IPS-20b (cell line): ENCODE results near the gene PLCL1.

Experiments used
- H3K27ac ChIP-seq: one replicate; pipeline ENCODE4 v1.5.1; 2013; ENCODE audit warnings: low read length
- H3K27me3 ChIP-seq: 2 replicates; pipeline ENCODE4 v1.6.1; 2013; ENCODE audit warnings: mild to moderate bottlenecking, low read length, inconsistent platforms; ENCODE audit not compliant: insufficient read depth
- H3K36me3 ChIP-seq: 2 replicates; pipeline ENCODE4 v1.6.1; 2013; ENCODE audit warnings: low read depth, mild to moderate bottlenecking, inconsistent platforms, low read length, moderate library complexity; ENCODE audit not compliant: insufficient read depth
- H3K4me1 ChIP-seq: 2 replicates; pipeline ENCODE4 v1.6.1; 2013; ENCODE audit warnings: mild to moderate bottlenecking, control low read depth, inconsistent platforms, low read length, moderate library complexity; ENCODE audit not compliant: insufficient read depth
- H3K4me3 ChIP-seq: 2 replicates; pipeline ENCODE4 v1.5.1; 2013; ENCODE audit warnings: mild to moderate bottlenecking, low read length, inconsistent platforms
- H3K9ac ChIP-seq: 2 replicates; pipeline ENCODE4 v1.6.1; 2013; ENCODE audit warnings: low read depth, mild to moderate bottlenecking, inconsistent platforms, low read length, moderate library complexity
- H3K9me3 ChIP-seq: 2 replicates; pipeline ENCODE4 v1.6.1; 2013; ENCODE audit warnings: mild to moderate bottlenecking, low read depth, low read length, inconsistent platforms; ENCODE audit not compliant: insufficient read depth

Gene PLCL1

DNA sequence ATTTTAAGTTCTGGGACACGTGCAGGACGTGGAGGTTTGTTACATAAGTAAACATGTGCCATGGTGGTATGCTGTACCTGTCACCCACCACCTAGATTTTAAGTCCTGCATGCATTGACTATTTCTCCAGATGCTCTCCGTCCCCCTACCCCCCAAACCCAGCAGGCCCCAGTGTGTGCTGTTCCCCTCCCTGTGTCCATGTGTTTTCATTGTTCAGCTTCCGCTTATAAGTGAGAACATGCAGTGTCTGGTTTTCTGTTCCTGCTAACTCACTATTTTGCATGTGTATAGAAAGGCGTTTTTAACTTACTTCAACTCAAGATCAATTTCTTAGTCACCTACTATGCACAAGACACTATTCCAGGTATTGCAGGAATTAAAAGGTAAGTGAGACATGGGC lies 128.0 kb downstream of the PLCL1 start:
- H3K27me3 ChIP-seq: no peaks in the 10 kb centered on the region
- no peaks in the 10 kb centered on the region for H3K4me1 ChIP-seq
- H3K9ac ChIP-seq: no peak overlapping the region
- H3K9me3 ChIP-seq: no peaks in the 10 kb centered on the region
- H3K4me3 ChIP-seq: no peak overlapping the region
- H3K27ac ChIP-seq: no peak overlapping the region
- H3K36me3 ChIP-seq: no peaks in the 10 kb centered on the region

DNA sequence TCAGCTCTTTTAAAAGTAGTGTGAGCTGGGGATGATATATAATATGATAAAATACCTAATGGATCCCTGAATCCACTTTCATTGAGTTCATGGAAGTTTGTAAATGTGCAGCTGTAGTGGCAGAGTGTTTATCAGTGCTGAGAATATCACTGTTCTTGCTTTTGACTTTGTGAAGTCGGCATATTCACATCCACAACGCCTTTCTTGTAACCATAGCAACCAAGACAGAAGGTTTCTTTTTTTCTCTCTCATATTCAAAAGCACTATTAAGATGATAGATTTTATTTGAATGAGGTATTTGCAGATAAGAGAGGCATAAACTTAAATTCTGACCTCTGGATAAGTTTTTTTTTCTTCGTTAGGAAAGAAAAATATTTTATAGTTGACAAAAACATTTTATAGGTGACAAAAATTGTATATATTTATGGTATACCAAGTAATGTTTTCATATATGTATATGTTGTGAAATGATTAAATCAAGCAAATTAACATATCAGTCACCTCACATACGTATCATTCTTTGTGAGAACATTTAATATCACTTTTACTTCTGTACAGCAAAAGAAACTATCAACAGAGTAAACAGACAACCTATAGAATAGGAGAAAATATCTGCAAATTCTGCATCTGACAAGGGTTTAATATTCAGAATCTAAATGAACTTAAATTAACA lies 130.0 kb downstream of the PLCL1 start:
- H3K27me3 ChIP-seq: no peaks in the 10 kb centered on the region
- no peaks in the 10 kb centered on the region for H3K36me3 ChIP-seq
- no peaks in the 10 kb centered on the region for H3K4me1 ChIP-seq
- no peak overlapping the region for H3K9ac ChIP-seq
- no peak overlapping the region for H3K4me3 ChIP-seq
- no peak overlapping the region for H3K27ac ChIP-seq
- H3K9me3 ChIP-seq: no peaks in the 10 kb centered on the region

DNA sequence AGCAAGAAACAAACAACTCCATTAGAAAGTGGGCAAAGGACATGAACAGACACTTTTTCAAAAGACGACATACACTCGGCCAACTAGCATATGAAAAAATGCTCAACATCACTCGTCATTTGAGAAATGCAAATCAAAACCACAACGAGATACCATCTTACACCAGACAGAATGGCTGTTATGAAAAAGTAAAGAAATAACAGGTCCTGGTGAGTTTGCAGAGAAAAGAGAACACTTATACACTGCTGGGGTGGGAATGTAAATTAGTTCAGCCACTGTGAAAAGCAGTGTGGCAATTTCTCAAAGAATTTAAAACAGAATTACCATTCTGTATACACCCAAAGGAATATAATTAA lies 130.5 kb downstream of the PLCL1 start:
- no peaks in the 10 kb centered on the region for H3K4me1 ChIP-seq
- no peak overlapping the region for H3K9ac ChIP-seq
- H3K27ac ChIP-seq: no peak overlapping the region
- no peak overlapping the region for H3K4me3 ChIP-seq
- H3K27me3 ChIP-seq: no peaks in the 10 kb centered on the region
- no peaks in the 10 kb centered on the region for H3K9me3 ChIP-seq
- H3K36me3 ChIP-seq: no peaks in the 10 kb centered on the region

DNA sequence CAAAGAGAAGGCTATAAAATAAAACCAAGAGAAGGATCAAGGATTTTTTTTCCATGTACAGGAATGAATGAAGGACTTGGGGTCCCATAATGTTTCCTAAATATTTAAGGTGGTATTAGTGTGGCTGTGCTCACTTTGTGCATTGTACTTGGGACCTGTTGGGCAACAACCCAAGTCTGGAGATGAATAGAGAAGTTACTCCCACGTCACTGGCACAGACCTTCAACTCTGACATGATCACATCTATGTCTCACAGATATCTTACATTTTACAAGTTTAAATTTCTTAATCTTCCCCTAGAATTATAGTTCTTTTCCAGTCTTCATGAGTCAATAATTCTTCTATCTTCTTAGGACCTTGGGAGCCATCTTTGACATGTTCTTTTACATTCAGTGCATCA lies 133.4 kb downstream of the PLCL1 start:
- H3K4me1 ChIP-seq: no peaks in the 10 kb centered on the region
- no peak overlapping the region for H3K4me3 ChIP-seq
- H3K9me3 ChIP-seq: no peaks in the 10 kb centered on the region
- no peaks in the 10 kb centered on the region for H3K36me3 ChIP-seq
- no peaks in the 10 kb centered on the region for H3K27me3 ChIP-seq
- no peak overlapping the region for H3K27ac ChIP-seq
- H3K9ac ChIP-seq: no peak overlapping the region

DNA sequence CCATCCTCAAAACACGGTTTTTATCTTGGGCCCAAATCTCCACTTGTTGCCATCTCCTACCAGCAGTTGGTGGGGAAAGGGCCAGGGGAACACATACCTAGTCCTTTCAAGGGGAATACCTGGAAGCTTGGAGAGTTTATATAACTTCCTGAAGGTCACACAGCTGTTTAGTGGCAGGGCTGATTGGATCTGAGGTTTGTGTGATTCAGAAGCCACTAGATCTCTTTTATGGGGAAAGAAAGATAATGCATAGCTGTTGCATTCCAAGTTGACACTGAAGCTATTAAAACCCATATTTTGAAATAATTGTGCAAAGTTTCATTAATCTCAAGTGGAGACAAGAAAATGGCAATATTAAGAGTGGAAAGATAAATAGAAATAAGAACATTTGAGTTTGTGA lies 134.2 kb downstream of the PLCL1 start:
- Histone ChIP-seq H3K4me3 (no peak overlapping the region), H3K36me3 (no peaks in the 10 kb centered on the region), H3K4me1 (no peaks in the 10 kb centered on the region), H3K27ac (no peak overlapping the region), H3K27me3 (no peaks in the 10 kb centered on the region), H3K9ac (no peak overlapping the region), H3K9me3 (no peaks in the 10 kb centered on the region)

DNA sequence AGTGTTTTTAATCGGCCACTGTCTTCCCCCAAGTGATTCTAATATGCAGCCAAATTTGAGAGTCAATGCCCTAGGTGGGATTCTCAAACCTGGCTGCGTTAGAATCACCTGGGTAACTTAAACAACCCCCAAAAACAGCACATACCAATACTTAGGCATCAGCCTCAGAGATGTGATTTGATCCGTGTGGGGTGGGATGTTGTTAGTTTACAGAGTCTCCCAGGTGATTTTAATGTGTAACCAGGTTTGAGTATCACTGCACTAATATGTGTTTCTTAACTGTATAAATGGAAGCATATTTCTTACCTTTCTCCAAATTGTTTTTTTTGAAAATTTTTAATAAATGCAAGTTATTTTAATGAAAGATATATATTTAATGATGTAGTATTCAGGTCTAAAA lies 135.4 kb downstream of the PLCL1 start:
- no peak overlapping the region for H3K4me3 ChIP-seq
- no peaks in the 10 kb centered on the region for H3K27me3 ChIP-seq
- H3K36me3 ChIP-seq: no peaks in the 10 kb centered on the region
- H3K9me3 ChIP-seq: no peaks in the 10 kb centered on the region
- H3K9ac ChIP-seq: no peak overlapping the region
- no peak overlapping the region for H3K27ac ChIP-seq
- no peaks in the 10 kb centered on the region for H3K4me1 ChIP-seq

DNA sequence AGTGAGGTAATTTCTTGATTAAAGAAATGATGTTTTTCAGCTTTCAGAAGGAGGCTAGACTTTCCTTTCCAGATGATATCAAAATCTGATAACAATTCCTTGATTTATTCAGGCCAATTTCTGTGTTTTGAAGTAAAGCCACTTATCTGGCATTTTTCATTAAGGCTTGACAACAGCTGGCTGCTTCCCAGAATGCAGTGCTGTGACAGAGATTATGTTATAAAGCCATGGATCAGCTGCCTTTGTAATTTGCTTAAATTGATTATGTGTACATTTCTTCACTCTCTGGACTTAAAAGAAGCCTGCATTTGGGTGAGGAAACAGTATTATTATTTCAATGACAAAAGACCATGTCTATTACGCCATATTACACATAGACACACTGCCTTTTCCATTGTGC lies 136.0 kb downstream of the PLCL1 start:
- H3K27ac ChIP-seq: no peak overlapping the region
- H3K9ac ChIP-seq: no peak overlapping the region
- H3K4me3 ChIP-seq: no peak overlapping the region
- no peaks in the 10 kb centered on the region for H3K27me3 ChIP-seq
- no peaks in the 10 kb centered on the region for H3K4me1 ChIP-seq
- no peaks in the 10 kb centered on the region for H3K9me3 ChIP-seq
- H3K36me3 ChIP-seq: no peaks in the 10 kb centered on the region

DNA sequence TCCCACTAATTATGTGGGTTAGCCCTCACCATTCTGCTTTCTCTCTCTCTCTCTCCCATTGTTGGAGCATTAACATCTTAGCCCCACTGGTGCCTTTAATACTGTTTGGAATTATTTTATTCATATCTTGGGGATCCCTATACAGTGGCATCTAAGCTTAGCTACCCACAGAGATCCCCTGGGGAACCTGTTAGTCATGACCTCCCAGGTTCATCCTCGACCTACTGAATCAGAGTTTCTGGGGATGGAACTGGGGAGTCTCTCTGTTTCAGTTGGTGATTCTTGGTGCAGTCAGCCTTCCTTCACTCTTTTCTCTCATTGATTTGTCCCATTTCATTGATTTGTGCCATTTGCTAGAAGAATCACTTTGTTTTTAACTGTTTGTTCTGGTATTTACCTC lies 137.3 kb downstream of the PLCL1 start:
- H3K27ac ChIP-seq: no peak overlapping the region
- H3K36me3 ChIP-seq: no peaks in the 10 kb centered on the region
- H3K4me3 ChIP-seq: no peak overlapping the region
- H3K9ac ChIP-seq: no peak overlapping the region
- H3K4me1 ChIP-seq: no peaks in the 10 kb centered on the region; the same call in 1 of the 2 replicates
- no peaks in the 10 kb centered on the region for H3K9me3 ChIP-seq
- no peaks in the 10 kb centered on the region for H3K27me3 ChIP-seq

DNA sequence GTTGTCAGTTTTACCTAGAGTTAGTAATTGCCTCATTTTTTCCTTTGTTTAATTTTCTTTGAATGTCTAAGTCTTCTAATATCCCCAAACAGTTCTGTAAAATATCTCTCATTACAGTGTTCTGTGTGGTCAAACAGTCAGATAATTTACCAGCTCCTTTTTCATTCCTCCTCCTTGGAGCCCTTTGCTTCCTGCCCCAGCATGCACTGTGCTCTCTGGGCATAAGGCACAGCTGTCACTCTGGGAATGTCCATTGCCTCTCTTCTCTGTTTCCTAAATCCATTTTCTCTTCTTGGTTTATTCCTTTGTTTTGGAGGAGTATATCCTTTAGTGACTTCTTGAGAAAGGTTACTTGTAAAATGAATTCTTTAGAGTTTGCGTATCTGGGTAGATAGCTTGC lies 139.3 kb downstream of the PLCL1 start:
- H3K36me3 ChIP-seq: no peaks in the 10 kb centered on the region
- no peaks in the 10 kb centered on the region for H3K9me3 ChIP-seq
- H3K9ac ChIP-seq: no peak overlapping the region
- H3K4me3 ChIP-seq: no peak overlapping the region
- H3K4me1 ChIP-seq: peaks cover 5% of the 10 kb centered on the region; the same call in 1 of the 2 replicates
- H3K27me3 ChIP-seq: no peaks in the 10 kb centered on the region
- H3K27ac ChIP-seq: no peak overlapping the region

DNA sequence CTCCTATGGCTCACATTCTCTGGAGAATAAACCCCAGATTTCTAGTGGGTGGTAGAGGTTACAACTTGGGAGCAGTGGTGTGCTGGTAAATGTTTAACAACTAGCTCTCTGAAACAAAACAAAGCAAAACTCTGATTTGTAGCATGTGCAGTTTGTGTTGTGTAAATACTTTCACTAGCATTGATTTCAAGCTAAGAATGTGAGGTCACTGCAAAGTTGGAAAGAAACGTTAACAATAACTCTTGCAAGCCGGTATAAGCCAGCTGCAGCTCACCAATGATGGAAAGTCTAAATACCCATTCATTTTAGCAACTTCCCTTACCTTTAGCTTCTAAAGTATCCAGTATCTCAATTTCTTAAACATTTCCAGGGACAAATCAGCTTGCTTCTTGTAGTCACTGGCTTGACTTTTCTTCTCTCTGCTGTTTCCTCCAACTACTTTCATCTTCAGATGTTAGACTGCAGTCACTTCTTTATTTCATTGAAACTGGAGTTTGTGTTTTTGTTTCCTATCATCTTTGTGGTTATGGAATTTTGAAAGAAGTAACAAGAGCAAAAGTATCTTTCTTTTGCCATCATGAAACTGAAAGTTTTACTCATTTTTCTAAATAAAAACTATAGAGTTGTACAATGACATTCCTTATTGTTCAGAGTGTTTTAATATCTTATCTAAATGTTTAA lies 140.2 kb downstream of the PLCL1 start:
- H3K4me1 ChIP-seq: peaks cover 5% of the 10 kb centered on the region; the same call in 1 of the 2 replicates
- H3K36me3 ChIP-seq: no peaks in the 10 kb centered on the region
- H3K4me3 ChIP-seq: no peak overlapping the region
- H3K27me3 ChIP-seq: no peaks in the 10 kb centered on the region
- no peak overlapping the region for H3K9ac ChIP-seq
- no peaks in the 10 kb centered on the region for H3K9me3 ChIP-seq
- no peak overlapping the region for H3K27ac ChIP-seq

DNA sequence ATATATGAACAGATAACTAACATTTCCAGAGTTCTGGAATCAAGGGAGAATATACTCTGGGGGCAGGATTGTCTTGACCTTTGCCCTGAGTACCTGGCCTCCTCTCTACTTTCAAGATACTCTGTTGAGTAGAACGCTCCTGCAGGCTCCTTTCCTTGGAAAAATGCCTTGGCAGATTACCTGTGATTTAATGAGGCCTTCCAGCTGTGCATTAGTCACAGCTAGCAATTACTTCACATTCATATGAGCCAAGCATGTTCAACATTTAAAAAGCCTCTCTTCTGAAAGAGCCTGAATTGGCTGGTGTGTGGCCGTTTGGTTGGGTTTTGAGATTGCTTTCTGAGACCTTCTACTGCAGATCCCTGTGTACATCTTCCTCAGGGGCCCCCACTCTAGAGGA lies 142.2 kb downstream of the PLCL1 start:
- Histone ChIP-seq H3K4me1 (peaks cover 5% of the 10 kb centered on the region; the same call in 1 of the 2 replicates), H3K36me3 (no peaks in the 10 kb centered on the region), H3K27me3 (no peaks in the 10 kb centered on the region), H3K27ac (no peak overlapping the region), H3K9me3 (no peaks in the 10 kb centered on the region), H3K4me3 (no peak overlapping the region), H3K9ac (no peak overlapping the region)

DNA sequence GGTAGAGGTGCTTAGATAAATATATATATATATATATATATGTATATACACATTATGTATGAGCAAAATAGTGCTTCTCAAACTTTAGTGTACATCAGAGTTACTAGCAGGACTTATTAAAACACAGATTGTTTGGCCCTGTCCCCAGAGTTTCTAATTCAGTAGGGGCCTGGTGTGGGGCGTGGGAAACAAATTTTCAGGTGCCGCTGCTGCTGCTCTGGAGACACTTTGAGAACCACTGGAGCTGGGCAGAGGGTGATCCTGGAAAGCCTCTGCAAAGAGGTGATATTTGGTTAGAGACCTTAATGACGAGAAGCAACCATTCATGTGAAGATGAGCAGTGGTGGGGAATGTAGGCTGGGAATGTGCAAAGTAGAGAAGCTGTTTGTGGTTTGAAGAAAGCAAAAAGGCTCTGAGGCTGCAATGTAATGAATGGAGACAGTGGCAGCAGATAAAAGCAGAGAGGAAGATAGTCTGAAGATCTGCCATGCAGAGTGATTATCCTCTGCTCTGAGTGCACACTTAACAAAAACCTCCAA lies 142.9 kb downstream of the PLCL1 start:
- Histone ChIP-seq H3K9ac (no peak overlapping the region), H3K4me1 (peaks cover 5% of the 10 kb centered on the region; the same call in 1 of the 2 replicates), H3K4me3 (no peak overlapping the region), H3K9me3 (no peaks in the 10 kb centered on the region), H3K36me3 (no peaks in the 10 kb centered on the region), H3K27me3 (no peaks in the 10 kb centered on the region), H3K27ac (no peak overlapping the region)
